Stimulated activated CD4-positive, alpha-beta T cell treated with anti-CD3 and anti-CD28 coated beads, Interleukin-2, amount 100 ng/mL, for 24 hours (primary cell): ENCODE data around the gene MYH9.
"Not testable (repeated sequence)": the region's sequence is repeated elsewhere in the genome, so short reads cannot be mapped to it uniquely, and the experiment has no call there.

Source experiments
- DNase-seq, 2 donors: peaks; one replicate each; pipeline ENCODE4 v3.0.0-alpha.2; 2020

Gene MYH9

DNA sequence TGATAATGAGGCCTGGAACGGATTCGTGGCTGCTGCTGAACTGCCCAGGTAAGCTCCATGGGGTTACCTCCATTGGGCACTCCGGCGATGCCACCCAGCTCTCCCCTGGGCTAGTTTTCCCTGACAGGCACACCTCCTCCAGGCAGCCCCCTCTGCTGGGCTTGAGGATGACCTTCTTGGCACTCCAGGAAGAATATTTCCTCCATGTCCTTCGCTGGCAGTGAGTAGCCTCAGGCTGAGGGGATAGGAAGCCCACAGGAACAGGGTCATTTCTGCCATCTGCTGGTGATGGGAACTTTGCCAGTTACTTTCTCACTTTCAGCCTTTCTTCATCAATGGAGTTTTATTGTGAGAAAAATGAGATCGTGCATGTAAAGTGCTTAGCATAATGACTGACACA is 126.1 kb downstream of the MYH9 start:
- DNase-seq: not testable (repeated sequence)

DNA sequence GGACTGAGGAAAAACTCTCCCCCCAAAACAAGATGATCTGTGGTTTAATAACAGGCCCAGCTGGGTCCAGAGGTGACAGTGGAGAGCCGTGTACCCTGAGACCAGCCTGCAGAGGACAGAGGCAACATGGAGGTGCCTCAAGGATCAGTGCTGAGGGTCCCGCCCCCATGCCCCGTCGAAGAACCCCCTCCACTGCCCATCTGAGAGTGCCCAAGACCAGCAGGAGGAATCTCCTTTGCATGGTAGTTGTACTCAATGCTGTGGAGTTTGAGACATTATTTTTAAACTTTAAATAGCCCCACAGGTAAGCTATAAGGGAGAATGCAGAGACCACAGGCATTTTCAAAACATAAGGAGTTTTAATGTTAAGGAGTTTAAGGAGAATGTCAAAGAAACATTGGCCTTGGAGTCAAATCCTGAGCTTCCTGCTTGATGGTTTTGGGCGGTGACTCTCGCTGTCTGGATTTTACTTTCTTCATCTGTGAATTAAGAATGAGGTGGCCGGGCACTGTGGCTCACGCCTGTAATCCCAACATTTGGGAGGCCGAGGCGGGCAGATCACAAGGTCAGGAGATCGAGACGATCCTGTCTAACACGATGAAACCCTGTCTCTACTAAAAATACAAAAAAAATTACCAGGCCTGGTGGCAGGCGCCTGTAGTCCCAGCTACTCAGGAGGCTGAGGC is 128.0 kb downstream of the MYH9 start:
- DNase-seq: no peak

DNA sequence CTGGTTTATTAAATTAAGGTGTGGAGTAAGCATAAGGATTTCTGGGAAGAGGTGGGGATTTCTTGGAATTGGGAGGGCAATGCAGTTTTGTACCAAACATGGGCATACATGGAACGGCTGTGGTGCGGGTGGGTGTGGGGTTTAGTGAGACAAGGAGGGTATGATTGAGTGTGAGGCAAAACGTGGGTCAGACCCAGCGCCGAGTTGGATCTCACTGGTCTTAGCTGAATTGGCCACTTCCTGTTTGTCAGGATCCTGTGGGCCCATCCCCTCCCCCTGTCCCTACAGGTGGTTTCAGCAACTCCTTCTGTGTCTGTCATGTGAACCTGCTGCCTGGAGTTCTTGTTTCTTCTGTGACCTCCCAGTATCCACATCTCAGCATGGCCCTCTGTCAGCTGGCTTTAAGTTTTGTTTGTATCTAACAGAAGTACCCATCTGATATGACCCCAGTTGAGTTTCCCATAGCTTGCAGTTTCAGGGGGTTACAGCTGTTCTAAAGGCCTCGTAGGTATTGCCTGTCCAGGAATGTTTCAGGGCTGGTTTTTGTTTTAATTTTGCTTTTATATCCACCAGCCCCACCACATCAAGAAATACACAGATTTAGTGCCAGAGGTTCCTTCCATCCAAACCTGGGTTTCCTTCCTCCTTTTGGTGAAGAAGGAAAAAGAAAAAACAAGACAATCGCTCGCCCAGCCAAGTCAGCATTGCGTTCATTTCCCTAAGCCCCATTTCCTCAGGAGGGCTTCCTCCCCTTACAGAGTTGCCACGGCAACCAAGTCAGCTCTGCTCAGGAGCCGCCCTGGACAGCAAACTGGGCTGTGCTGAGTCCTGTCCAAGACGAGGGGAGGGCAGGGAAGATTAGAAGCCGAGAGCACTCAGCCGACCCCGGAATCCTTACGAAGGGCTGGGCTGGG is 128.8 kb downstream of the MYH9 start:
- DNase-seq: peak; percentile 23 to 43

DNA sequence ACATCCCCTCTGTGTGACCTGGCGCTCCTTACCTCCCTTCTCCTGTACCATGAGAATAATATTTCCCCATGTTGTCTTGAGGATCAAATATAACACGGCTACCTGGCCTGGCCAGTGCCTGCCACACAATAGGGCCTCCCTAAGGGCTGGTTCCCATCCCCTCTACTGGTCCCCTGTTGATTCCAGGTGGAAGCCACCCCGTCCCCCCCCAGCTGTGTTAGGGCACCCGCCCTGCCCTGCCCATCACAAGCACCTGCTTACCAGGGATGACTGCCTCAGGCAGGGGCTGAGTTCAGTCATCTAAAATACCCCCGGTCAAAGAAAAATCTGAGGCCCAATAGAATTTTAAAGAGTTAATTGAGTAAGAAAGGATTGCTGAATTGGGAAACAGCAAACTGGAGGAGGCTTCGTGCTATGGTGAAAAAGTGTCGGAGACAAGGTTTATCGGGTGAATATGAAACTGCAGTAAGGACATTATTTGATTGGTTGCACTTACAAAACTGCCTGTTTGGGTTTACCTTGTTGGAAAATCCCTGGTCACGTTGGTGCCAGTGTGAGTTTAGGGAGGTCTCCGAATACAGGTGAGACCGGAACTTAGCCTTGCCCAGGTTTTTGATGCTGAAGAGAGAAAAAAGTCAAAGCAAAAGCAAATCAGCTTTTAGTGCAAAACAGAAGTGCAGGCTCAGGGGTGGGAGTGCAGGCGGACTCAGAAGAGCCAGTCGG is 129.7 kb downstream of the MYH9 start:
- no peak for DNase-seq

DNA sequence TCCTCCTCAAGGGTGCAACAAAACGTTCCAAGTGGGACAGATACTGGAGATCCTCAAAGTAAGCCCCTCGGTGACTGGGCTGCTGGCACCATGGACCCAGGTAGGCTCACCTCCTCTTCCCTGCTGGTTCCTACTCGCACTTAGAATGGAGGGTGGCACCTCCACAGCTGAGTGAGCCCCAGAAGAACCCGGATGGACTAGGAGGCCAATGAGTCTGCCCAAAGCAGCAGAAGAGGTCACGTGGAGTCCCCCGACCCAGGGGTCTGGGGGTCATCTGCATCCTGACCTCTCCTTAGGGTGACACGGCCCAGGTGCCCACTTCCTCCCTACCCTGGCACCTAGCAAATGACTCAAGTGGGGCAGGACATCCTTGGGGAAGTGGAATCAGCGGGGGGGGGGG is 130.5 kb downstream of the MYH9 start:
- DNase-seq: no peak

DNA sequence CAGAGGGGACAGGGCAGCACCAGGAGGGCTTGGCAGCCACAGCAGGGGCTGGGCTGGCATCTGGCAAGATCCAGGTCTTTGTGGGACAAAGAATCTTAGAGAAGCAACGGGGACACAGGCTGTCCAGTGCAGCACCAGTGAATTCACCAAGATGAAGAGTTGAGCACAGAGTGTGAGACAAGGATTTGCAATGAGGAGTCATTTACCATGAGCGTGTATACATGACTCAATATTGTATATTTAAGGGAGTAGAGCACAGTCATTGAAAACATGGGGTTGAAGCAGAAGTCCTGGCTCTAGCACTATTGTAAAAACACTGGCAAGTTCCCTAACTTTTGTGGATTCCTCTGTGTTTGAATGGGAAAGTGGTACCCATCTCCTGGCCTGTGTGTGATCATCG is 131.3 kb downstream of the MYH9 start:
- no peak for DNase-seq

DNA sequence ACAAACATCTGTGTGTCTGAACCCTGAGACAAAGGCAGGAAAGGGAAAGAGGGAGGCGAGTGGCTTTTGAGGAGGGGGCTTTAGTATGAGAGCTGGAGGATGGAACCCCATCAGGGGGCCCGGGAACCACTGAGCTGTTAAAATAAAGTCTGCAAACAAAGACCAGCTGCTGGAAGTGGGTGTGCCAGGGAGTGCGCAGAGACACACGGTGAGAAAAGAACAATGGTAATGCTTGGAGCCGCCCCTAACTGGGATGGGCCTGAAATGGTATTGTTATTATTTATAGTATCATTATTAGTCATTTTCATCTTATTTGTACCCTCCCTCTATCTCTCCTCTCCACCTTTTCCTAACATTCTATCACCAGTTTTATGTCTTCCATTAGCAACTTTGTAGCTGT is 132.2 kb downstream of the MYH9 start:
- DNase-seq: not testable (repeated sequence)

DNA sequence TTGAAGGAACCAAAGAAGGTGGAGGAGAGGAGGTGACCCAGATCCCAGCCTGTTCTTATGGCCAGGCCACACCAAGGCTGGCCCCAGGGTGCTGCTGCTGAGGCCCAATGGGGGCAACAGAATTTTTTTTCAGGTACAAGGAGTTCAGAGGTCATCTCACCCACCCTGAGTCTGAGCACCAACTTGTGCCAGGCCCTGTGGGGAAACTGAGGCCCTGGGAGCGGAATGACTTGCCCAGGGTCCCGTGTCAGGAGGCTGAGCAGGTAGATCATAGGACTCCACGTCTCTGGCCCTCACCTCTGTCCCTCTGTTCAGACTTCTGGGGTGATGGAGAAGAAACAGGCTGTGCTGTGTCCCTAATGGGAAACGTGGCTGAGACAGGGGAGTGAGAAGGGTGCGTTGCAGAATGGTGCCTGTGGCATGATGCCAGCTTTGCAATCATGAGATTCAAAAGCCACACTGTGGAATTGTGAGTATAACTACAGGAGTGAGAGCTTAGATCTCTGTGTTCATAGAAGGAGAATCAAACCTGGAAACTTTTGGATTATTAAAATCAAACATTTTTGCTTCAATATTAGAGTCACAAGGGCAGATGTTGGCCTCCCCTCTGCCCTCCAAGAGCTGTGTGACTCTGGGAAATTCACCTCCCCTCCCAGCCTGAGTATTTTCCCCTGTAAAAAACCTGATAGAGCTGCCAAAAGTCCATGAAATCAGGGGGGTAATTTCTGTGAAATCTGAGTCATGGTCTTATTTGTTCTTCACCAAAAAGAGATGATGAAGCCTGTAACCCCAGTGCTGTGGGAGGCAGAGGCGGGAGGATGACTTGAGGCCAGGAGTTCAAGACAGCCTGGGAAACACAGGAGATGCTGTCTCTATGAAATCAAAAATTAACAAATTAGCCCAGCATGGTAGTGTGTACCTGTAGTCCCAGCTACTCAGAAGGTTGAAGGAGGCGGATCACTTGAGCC is 134.0 kb downstream of the MYH9 start:
- DNase-seq: peak; percentile 46 to 57

DNA sequence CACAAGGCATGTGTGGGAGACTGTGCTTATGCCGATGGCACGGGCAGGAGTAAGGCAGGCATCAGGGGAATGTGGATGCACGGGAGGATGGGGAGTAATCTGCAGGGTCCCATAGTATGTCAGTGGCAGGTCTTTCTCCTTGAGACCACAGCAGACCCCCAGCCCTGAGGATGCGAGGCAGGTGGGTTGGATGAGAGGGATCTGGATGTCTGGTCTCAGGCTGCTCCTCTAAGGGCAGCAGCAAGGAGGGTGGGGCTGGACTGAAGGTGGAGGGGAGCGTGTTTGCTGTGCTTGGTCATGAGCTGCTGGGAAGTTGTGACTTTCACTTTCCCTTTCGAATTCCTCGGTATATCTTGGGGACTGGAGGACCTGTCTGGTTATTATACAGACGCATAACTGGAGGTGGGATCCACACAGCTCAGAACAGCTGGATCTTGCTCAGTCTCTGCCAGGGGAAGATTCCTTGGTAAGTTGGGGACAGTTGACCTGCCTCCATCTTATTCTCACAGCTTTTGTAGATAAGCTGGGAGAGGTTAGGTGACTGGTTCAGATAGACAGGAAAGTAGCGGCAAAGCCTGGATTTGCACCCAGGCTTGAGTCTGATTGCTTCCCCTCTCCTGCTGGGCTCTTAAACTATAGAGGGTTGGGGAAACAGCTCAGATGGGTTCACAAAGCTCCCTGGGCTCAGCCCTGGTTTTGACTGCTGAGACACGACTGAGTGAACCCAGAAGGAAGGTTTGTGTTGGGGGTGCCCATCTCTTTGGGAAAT is 134.8 kb downstream of the MYH9 start, which contains the start of gene APOL1:
Gene APOL1, plus strand, starts transcription at position 380 of the 769 bp plus-strand sequence. CDS start 1,823 bp downstream, outside the sequence.
- DNase-seq: peak; percentile 56

DNA sequence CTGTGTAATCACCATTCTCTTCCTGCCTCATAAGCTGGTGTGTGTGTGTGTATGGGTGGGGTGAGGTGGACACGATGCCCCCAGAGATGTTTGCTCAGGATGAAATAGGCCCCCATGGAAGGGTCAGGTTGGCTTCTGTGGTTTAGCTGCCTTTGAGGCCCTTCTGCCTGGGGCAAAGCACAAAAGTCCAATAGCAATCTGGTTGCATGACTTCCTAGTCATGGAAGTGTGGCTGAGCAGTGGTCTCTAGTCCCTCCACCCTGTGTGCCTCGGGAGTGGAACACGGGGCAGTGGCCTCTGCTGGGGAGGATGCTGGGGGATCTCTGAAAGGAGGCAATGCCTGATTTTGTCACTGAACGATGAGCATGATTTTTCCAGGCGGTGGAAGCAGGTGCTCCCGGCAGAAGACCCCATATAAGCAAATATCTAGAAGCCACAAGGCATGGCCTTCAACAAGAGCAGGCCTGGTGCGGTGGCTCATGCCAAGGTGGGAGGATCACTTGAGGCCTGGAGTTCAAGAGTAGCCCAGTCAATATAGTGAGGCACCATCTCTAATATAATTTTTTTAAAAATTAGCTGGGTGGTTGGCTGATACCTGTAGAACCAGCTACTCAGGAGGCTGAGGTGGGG is 135.7 kb downstream of the MYH9 start:
- DNase-seq: not testable (repeated sequence)

DNA sequence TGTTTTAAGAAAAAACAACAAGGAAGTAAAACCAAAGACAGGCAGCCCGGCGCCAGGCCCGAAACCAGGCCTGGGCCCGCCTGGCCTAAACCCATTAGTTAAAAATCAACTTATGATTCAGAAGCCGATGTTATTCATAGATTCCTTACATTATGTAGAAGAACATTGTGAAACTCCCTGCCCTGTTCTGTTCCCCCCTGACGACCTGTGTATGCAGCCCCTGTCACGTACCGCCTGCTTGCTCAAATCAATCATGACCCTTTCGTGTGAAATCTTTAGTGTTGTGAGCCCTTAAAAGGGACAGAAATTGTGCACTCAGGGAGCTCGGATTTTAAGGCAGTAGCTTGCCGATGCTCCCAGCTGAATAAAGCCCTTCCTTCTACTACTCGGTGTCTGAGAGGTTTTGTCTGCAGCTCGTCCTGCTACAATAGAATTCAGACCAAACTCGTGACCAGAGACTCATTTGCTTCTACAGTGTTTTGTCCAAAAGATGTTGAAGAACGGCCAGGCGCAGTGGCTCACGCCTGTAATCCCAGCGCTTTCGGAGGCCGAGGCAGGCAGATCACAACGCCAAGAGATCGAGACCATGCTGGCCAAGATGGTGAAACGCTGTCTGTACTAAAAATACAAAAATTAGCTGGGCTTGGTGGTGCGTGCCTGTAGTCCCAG is 137.3 kb downstream of the MYH9 start:
- DNase-seq: not testable (repeated sequence)

DNA sequence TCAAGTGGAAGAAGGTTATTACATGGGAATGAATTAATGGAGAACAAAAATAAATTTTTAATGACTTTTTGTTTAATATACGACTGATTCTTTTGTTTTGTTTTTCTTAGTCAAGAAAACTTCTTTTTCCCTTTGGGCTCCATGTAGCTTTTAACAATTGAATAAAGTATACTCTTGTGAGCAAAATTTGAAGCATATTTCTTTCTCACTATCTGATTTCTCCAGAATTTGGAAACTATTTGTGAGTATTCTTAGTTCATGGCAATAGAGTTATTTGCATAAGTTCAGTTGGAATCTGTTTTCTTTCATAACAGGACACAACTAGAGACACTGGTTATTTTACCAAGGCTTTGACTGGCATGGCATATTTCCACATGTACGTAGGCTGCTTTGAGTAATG is 138.6 kb downstream of the MYH9 start:
- no peak for DNase-seq

DNA sequence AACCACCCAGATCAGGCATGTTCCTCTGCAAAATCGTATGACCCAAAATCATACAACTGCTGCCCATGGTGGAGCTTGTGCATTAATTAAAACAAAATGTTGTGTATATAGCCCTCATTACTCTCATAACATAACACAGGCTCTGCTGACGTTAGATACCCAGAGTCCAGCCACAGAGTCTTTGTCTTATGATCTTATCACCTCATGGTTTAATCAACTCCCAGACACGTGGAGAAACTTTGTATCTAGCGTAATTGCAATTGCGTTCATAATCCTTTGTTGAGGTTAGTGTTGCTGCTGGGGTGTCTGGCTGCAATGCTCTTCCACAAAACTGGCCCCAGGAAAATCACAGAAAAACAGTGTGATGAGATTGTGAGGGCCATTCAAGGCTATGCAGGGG is 139.8 kb downstream of the MYH9 start:
- DNase-seq: no peak

DNA sequence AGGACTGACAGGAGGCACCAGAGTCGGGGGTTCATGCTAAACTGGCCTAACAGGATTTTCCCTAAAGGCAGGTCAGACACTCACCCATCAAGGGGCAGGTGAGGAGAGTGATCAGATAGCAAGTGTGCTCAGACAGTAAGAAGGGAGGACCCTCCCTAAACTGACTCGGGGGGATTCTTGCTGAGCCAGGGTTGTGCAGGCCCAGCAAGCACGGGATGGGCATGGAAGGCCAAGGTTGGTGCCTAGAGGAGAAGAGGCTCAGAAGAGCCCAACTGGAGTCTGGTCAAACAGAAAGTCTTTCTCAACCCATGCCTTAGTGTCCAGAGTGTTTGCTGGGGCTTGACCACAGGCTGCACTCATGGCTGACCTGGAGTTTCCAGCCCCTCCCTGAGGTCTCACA is 141.0 kb downstream of the MYH9 start:
- no peak for DNase-seq

DNA sequence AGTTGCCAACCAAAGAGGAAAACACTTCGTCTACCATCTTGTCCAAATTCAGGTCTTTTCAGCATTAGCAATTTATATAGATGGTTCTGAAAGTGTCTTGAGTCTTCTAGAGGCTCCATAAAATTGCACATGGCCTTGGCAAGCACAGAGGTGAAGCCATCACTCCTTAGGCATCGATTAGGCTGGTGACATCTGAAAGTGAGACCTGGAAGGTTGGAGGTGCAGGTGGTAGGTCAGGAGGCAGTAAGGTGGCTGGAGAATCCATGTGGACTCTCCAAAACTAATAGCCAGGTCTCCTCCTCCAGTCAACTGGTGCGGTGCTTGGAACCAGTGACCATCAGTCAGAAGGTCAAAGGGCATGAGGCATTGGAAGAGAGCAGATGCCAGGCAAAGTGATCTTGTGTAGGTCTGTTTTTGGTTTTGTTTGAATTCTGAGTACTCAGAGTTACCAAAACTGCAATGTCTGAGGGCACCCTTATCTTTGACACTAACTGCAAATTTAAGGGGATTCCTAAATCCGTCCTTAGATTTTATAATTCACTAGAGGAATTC is 141.9 kb downstream of the MYH9 start:
- no peak for DNase-seq

DNA sequence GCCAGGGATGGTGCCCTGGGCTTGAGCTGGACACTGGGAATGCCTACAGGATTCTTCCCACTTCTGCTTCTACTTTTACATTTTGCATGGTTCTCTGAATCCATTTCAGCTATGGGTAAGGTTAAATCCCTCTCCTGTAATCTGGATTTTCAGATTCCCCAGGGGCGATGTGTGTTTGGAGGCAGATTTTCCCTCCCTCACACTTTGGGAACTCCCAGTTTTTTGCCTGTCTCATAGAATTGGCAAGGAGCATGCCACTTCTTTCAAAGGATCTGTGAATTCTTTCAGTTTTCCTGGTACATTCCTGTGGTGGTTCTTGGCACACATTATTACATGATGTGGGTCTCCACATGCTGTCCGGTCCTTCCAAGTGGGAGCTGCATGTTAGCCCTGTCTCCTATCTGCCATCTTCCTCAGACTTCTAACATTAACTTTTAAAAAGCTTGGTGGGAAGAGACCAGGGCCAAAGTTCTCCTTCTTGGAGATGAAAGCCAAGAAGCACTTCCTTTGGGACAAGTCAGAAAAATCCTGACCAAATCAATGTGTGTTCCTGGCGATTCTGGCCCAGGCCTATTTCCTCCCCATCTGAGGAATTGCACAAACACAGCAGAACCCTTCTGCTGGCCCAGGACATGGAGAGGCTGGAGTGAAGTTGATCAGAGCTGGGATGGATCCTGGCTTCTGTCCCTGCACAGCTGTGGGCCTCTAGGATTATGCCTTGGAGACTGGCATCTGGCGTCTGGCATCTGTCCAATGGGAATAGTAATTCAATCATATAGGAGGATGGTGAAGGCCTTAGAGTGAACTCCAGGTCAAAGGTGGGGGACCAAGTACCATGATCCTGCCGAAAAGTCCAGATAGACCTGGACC is 143.0 kb downstream of the MYH9 start:
- no peak for DNase-seq

DNA sequence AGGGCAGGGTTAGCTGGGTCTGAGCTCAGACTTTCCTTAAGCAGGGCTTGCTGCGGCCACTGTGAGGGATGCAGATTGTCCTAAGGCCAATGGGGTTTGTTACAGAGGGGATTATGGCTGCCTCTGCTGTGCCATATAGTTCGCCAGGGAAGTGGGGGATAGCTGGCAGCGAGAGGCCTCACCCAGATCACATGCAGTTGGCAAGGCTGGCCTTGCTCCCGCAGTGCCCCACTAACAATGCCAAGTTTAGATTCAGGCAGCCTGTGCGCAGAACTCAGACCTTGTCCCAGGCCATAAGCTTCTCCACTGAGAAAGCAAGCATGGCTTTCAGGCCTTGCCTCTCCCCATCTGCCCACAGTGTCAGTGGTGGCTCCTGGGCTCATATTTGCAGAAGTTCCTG is 143.8 kb downstream of the MYH9 start:
- no peak for DNase-seq

DNA sequence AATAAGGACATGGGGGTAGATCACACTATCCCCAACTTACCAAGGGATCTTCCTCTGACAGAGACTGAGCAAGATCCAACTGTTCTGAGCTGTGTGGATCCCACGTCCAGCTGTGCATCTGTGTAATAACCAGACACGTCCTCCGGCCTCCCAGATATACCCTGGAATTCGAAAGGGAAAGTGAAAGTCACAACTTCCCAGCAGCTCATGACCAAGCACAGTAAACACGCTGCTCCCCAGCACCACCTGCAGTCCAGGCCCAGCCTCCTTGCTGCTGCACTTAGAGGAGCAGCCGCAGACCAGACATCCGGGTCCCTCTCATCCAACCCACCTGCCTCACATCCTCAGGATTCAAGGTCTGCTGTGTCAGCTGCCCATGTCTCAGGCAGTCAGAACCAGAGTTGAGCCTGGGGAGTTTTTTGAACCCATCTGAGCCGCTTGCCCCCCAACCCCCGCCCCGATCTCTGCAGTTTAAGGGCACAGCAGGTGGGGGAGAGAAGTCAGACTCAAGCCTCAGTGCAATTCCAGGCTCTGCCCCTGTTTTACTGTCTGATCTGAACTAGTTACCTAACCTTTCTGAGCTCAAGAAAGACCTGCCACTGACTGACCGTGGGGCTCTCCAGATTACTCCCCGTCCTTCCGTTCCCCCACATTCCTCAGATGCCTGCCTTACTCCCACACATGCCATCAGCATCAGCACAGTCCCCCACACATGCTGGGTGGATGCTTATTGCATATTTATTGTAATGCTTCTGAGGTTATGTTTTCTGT is 148.2 kb downstream of the MYH9 start, which contains the start of gene APOL2:
Gene APOL2, minus strand, starts transcription at position 127 of the 771 bp plus-strand sequence. CDS start 6,365 bp downstream, outside the sequence.
- DNase-seq: peak; percentile 84 to 87
